ENCODE results near the gene KCNH8.

Gene KCNH8

DNA sequence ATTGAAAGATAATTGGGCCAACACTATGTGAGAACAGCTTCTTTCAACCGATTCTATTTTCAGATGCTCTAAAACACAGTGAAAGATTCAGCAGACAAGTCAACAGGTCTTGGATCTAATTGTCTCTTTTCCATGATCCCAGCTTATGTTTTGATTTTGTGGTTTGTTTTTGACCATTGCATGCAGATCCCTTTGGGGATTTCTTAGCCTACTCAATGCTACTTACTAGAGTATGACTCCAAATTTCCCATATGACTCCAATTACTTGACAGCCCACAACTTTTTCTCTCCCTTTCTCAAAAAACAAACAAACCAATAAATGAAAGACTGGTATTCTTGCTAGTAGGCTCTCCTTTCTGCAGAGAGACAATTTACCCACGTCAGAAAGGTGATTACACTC is 67.1 kb downstream of the KCNH8 start:
- in situ Hi-C loops (cut with HindIII; ENCODE audit: low sequenced_read_pairs): no loop called here
- DNase-seq (ENCODE audit: low read depth): no peak
- TF ChIP-seq, protein P1, sequence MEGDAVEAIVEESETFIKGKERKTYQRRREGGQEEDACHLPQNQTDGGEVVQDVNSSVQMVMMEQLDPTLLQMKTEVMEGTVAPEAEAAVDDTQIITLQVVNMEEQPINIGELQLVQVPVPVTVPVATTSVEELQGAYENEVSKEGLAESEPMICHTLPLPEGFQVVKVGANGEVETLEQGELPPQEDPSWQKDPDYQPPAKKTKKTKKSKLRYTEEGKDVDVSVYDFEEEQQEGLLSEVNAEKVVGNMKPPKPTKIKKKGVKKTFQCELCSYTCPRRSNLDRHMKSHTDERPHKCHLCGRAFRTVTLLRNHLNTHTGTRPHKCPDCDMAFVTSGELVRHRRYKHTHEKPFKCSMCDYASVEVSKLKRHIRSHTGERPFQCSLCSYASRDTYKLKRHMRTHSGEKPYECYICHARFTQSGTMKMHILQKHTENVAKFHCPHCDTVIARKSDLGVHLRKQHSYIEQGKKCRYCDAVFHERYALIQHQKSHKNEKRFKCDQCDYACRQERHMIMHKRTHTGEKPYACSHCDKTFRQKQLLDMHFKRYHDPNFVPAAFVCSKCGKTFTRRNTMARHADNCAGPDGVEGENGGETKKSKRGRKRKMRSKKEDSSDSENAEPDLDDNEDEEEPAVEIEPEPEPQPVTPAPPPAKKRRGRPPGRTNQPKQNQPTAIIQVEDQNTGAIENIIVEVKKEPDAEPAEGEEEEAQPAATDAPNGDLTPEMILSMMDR (IDR thresholded peaks at IDR 0.05; ENCODE audit: low read depth, low read length, missing control alignments): no peak
- no peak overlapping the region for H3K4me3 ChIP-seq (ENCODE audit: low read depth, low read length)

DNA sequence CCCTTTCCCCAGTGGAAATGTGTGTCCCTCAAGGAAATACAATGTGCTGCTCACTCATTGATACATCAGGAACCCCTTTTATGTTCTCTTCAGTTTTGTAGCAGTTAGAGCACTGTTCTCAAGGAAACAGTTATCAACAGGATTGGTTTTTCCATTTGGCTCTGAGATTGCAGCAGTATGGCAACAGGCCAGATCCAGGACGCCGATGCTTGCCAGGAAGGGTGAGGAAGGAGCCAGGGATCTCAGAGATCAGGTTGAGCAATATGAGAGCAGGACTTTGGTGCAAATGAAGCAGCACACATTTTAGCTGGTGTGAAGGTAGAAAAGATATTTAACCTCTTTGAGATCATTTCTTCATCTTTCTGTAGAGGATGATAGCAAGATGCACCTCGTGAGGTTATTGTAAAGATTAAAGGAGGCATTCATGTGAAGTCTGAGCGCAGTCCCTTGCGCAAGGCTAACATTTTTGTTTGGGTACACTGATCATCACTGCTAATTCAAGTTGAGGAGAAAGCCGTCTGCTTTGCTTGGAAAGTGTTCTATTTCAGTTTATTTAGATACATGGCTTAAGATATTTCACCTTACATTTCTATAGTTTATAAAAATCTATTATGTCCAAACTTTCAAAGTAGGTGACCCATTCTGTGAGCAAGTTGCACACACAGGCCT is 68.5 kb downstream of the KCNH8 start:
- in situ Hi-C loops (cut with HindIII; ENCODE audit: low sequenced_read_pairs): no loop called here
- no peak for DNase-seq (ENCODE audit: low read depth)
- TF ChIP-seq, protein P1 (IDR thresholded peaks at IDR 0.05; ENCODE audit: low read depth, low read length, missing control alignments): no peak
- no peak overlapping the region for H3K4me3 ChIP-seq (ENCODE audit: low read depth, low read length)

DNA sequence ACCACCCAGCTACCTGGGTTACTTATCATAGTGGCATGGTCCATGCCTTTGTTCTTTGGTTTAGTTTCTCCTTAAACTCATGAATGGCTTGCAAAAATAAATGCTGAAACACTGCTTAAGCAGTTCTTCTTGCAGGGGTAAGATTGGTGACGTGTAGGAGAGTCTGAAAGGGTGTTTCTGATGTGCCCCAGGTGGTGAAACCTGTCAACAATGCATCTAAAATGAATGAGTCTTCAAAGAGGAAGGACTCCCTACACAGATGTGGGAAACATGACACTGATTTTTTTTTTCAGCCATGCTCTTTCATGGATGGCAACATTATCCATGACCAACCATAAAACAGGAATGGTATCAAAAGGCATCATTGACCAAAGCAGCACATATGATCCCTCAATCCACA is 72.0 kb downstream of the KCNH8 start:
- no peak overlapping the region for H3K4me3 ChIP-seq (ENCODE audit: low read depth, low read length)
- in situ Hi-C loops (cut with HindIII; ENCODE audit: low sequenced_read_pairs): no loop called here

DNA sequence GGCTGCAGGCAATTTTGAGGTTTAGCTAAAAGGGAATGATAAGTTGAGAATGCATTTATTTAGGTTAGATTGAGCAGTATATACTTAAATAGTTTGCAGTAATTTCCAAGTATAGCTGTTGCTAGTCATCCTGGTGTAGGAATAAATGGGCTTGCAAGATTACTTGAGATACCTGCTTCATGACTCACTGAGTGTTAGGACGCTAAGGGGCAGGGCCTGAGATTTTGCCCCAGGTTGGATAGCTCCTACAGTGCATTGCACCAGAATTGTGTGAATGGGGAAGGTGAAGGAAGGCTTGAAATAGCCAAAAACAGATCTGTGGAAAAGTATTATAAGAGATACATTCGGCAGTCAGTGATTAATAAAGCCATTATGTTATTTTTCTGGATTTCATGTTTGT is 72.8 kb downstream of the KCNH8 start:
- in situ Hi-C loops (cut with HindIII; ENCODE audit: low sequenced_read_pairs): no loop called here
- TF ChIP-seq, protein P1 (IDR thresholded peaks at IDR 0.05; ENCODE audit: low read depth, low read length, missing control alignments): no peak
- H3K4me3 ChIP-seq (ENCODE audit: low read depth, low read length): no peak overlapping the region
- no peak for DNase-seq (ENCODE audit: low read depth)

More for the DNA sequence above, 72.0 kb downstream of the KCNH8 start:
- TF ChIP-seq, protein P1 (IDR thresholded peaks at IDR 0.05; ENCODE audit: low read depth, low read length, missing control alignments): no peak
- no peak for DNase-seq (ENCODE audit: low read depth)

DNA sequence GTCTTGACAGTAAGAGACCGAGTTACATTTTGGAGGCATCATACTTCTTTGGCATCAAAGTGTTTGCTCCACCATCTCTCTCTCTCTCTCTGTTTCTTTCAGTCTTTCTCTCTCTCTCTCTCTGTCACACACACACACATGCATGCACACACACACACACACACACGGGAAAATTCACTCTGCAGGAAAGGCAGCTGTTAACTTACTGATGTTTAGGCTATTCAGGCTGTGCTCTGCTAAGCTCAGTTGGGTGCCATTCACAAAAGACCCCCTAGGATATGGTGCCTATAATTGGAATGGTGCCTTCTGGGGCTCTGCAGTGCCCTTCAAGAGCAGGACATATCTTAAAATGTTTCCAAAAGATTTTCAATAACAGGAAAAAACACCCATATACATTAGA is 78.2 kb downstream of the KCNH8 start:
- in situ Hi-C loops (cut with HindIII; ENCODE audit: low sequenced_read_pairs): no loop called here
- TF ChIP-seq, protein P1 (IDR thresholded peaks at IDR 0.05; ENCODE audit: low read depth, low read length, missing control alignments): no peak
- no peak overlapping the region for H3K4me3 ChIP-seq (ENCODE audit: low read depth, low read length)
- no peak for DNase-seq (ENCODE audit: low read depth)

DNA sequence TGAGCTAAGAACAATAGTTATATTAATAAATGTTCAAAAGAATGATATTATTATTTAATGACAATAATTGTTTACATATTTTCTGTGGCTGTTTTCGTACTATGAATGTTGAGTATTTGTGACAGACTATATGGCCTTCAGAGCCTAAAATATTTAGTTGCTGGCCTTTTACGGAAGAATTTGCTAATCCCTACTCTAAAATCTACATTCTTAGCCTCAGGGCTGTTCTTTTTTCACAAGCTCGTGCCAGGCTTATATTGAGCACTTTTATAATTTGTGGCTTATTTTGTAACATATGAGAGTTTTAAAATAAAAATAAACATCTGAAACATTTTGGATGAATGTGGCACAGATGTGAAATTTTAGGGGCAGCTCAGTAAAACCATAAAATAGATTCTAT is 79.9 kb downstream of the KCNH8 start:
- DNase-seq (ENCODE audit: low read depth): no peak
- H3K4me3 ChIP-seq (ENCODE audit: low read depth, low read length): no peak overlapping the region
- in situ Hi-C loops (cut with HindIII; ENCODE audit: low sequenced_read_pairs): no loop called here
- TF ChIP-seq, protein P1 (IDR thresholded peaks at IDR 0.05; ENCODE audit: low read depth, low read length, missing control alignments): no peak

Measured in astrocyte of the cerebellum (primary cell).